BJ (cell line): ENCODE measurements around the gene FGGY. TPM values are rescaled to one million over a fixed set of nuclear protein-coding genes. Genes with fewer than 3 reads are reported as not detected.

ENCODE experiments used
- CTCF ChIA-PET: fragments of 350-600 bp; formaldehyde crosslinking; extraction: SDS; loops from one replicate; lab custom pipeline; 2021; ENCODE audit warnings: antibody characterized with exemption, inconsistent platforms; lab: Yijun Ruan, JAX
- POLR2A ChIA-PET: fragments of 300-600 bp; sonication (Branson Sonifier 250); formaldehyde crosslinking; extraction: SDS; loops from one replicate; lab custom pipeline; 2021; ENCODE audit warnings: antibody characterized with exemption; lab: Charles Lee
- DNase-seq: peaks from one replicate; pipeline ENCODE4 v3.0.0-alpha.2; 2011; ENCODE audit warnings: low read depth
- H3K27me3 ChIP-seq: 2 replicates; pipeline ENCODE4 v1.6.0; 2011; ENCODE audit warnings: low read length; ENCODE audit not compliant: control insufficient read depth, insufficient read depth
- H3K36me3 ChIP-seq: 2 replicates; pipeline ENCODE4 v1.5.1; 2011; ENCODE audit warnings: low read length; ENCODE audit not compliant: control insufficient read depth, insufficient read depth
- H3K4me3 ChIP-seq: 2 replicates; pipeline ENCODE4 v1.5.1; 2011; ENCODE audit warnings: low read depth, mild to moderate bottlenecking, control low read depth, low read length
- CTCF ChIP-seq: IDR thresholded peaks from 2 replicates; pipeline ENCODE4 v1.5.1; 2011; ENCODE audit warnings: low read depth, mild to moderate bottlenecking, control low read depth, inconsistent platforms, low read length, moderate library complexity; ENCODE audit not compliant: insufficient read depth
- polyA plus RNA-seq: library from polyadenylated mRNA; depleted of rRNA; stranded (reverse); fragments of >200 nt; gene quantifications from 2 replicates; pipeline ENCODE4 v1.2.3, GENCODE V29; 2011

The FGGY gene
- polyA plus RNA-seq, 1 experiment = 9.9 TPM

DNA sequence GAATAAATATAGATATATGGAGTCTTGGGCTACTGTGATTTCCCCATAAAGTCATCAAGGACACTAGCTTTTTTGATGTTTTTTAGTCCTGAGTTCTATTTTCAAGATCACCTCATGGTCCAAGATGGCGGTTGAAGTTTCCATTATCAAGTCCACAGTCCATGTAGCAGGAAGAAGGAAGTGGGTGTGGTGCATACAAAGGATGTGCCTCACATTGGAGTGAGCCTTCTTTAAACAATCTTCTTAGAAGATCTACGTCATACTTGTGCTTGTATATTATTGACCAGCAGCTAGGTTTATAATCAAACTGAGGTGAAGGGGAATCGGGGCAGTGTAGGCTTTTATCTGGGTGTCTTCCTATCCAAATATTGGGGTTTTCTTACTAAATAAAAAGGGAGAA is 93.4 kb downstream of the FGGY start:
- Histone ChIP-seq H3K27me3 (no peaks in the 10 kb centered on the region), H3K36me3 (no peaks in the 10 kb centered on the region), H3K4me3 (no peak overlapping the region)
- DNase-seq = no peak
- ChIA-PET CTCF (interaction anchor here (0.6 to 1.9 kb wide), 2 partner anchors 41 to 307 kb away, joined by 3 to 4 read pairs; no protein-coding TSS in a partner anchor), POLR2A (no interaction called here)
- no peak for TF ChIP-seq CTCF

- H3K4me3 ChIP-seq = no peak overlapping the region
- ChIA-PET CTCF (no interaction called here), POLR2A (no interaction called here)
- no peaks in the 10 kb centered on the region for H3K27me3 ChIP-seq
- TF ChIP-seq CTCF = no peak
- no peaks in the 10 kb centered on the region for H3K36me3 ChIP-seq
- DNase-seq = no peak
Observed at GRCh38 chr1:59391212-59392179, 94.6 kb downstream of the FGGY start.

DNA sequence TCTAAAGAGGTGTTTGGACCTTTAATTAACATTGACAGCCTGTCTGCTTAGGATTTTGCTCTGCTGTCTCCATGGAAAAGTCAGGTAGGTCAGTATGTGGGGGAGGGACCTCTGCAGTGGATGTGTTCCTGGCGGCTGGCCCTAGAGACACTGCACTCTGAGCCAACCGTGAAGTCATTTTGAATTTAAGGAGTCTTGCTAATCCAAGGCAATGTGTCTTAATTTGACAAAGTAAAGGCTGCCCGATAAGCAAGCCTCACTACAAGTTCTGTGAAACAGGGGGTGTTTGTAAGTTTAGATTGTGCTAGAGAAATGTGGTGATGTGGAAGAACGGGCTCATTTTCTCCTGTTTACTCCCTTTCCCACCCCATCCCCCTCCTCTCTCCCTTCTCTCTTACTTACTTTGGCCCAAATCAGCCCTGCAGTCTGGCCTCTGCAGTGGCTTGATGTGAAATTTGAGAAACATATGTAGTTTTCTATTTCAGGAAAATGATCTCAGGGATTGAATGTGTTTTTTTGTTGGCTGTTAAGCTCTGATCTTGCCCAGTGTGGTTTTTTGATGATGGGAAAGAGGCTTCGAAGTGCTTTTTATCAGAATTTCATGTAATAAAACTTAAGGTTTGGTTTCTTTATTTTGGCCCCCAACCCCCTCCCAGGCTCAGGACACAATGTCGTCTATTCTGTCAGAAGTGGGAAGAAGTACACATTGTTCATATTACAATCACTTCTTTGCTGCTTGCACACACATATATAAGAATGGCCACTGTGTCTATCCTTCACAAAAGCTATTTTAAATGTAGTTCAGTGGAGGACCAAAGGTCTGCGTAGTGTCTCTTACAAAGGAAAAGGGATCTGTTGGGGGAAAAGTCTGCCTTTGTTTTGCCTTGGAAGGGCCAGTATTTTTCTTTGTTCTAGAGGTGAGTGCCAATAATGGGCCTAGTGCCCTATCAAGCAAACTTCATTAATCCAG is 96.6 kb downstream of the FGGY start:
- ChIA-PET CTCF (interaction anchor here (0.7 to 1.2 kb wide), 3 partner anchors 11 to 195 kb away, joined by 3 to 5 read pairs (median 3); no protein-coding TSS in a partner anchor), POLR2A (interaction anchor here (0.6 kb wide), 1 partner anchor 48 kb away, joined by 5 read pairs; no protein-coding TSS in a partner anchor)
- no peaks in the 10 kb centered on the region for H3K36me3 ChIP-seq
- no peak for TF ChIP-seq CTCF
- H3K27me3 ChIP-seq = no peaks in the 10 kb centered on the region
- peak; percentile 70 for DNase-seq
- no peak overlapping the region for H3K4me3 ChIP-seq

- Histone ChIP-seq H3K4me3 (no peak overlapping the region), H3K36me3 (no peaks in the 10 kb centered on the region), H3K27me3 (no peaks in the 10 kb centered on the region)
- POLR2A ChIA-PET = no interaction called here
- no peak for DNase-seq
- CTCF ChIA-PET = interaction anchor here (1.2 kb wide), 2 partner anchors 10 to 13 kb away, joined by 3 to 5 read pairs; no protein-coding TSS in a partner anchor
- no peak for TF ChIP-seq CTCF
Observed at GRCh38 chr1:59394706-59395425, 98.0 kb downstream of the FGGY start.
